Neuron (in vitro differentiated cells): Measurements from ENCODE around the gene MGLL.
"Not testable (repeated sequence)": the region's sequence is repeated elsewhere in the genome, so short reads cannot be mapped to it uniquely, and the experiment has no call there.

Experiments used
- H2AFZ ChIP-seq: one replicate; pipeline ENCODE4 v1.6.1; 2013; ENCODE audit warnings: low read depth, mild to moderate bottlenecking, inconsistent platforms, low read length, moderate library complexity
- H3K27me3 ChIP-seq: one replicate; pipeline ENCODE4 v1.6.1; 2013; ENCODE audit warnings: low read length; ENCODE audit not compliant: insufficient read depth
- H3K36me3 ChIP-seq: one replicate; pipeline ENCODE4 v1.6.1; 2013; ENCODE audit warnings: low read length; ENCODE audit not compliant: insufficient read depth
- H3K4me1 ChIP-seq: one replicate; pipeline ENCODE4 v1.6.1; 2013; ENCODE audit warnings: low read length; ENCODE audit not compliant: insufficient read depth
- H3K4me3 ChIP-seq: 2 replicates; pipeline ENCODE4 v1.5.1; 2013; ENCODE audit warnings: mild to moderate bottlenecking, low read length, moderate library complexity
- H3K9me3 ChIP-seq: one replicate; pipeline ENCODE4 v1.6.1; 2013; ENCODE audit warnings: low read length

MGLL gene

DNA sequence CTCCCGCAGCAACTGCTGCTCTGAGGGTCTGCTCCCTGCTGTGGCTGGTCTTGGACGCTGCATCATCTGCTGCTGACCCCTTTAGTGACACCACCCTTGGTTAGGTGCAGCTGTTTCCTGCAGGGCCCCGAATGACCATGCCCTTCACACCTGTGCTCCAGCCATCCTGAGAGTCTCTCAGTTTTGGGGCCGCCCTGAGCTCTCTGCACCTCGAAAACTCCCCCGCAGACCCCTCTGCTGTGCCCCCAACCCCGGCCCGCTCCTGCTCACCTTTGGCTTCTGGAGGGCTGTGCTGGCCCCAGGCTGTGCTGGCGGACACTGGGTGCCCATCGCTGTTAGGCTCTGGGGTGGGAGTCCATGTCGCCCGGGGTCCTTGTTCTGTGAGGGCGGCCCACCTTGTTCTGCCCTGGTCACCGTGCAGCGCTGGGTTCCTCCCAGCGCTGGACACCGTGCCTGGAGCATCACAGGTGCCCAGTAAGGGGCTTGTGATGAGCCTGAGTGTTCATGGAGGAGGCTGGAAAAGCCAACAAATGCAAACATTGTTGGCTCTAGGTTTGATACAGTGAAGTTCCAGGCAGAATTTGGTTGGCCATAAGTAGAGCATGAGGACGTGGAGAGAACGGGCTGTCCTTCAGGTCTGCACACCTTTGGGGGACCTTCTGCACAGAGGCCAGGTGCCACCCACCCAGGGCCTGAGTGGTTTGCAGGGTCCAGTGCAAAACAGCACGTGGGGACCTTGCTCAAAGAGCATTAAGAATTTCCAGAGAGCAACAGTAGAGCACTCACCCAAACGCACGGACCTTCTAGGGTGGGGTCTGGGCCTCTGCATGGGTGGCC is 137.2 kb downstream of the MGLL start:
- no peaks in the 10 kb centered on the region for H3K9me3 ChIP-seq
- H3K27me3 ChIP-seq: peaks cover 3% of the 10 kb centered on the region
- H3K4me3 ChIP-seq: no peak overlapping the region
- H3K36me3 ChIP-seq: no peaks in the 10 kb centered on the region
- H2AFZ ChIP-seq: no peak overlapping the region
- H3K4me1 ChIP-seq: peaks cover 3% of the 10 kb centered on the region

DNA sequence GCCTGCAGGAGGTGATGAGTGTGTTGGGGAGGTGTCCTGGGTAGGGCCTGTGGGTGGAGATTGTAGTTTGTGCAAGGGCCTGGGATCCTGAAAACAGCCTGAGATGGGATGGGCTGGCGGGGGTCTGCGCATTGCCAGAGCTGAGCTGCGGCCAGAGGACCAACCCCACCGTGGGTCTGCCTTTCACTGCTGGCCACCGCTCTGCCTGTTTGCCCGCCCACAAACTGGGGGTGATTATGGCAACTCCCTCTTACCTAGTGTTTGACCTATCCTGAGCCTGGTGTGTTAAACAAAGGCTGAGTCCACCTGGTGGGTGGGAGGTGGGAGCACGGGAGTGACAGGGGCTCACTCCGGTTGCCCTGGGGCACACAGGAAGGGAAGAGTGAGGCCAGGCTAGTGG is 139.8 kb downstream of the MGLL start:
- Histone ChIP-seq H3K36me3 (no peaks in the 10 kb centered on the region), H2AFZ (no peak overlapping the region), H3K4me1 (no peaks in the 10 kb centered on the region), H3K9me3 (no peaks in the 10 kb centered on the region), H3K4me3 (no peak overlapping the region), H3K27me3 (no peaks in the 10 kb centered on the region)

DNA sequence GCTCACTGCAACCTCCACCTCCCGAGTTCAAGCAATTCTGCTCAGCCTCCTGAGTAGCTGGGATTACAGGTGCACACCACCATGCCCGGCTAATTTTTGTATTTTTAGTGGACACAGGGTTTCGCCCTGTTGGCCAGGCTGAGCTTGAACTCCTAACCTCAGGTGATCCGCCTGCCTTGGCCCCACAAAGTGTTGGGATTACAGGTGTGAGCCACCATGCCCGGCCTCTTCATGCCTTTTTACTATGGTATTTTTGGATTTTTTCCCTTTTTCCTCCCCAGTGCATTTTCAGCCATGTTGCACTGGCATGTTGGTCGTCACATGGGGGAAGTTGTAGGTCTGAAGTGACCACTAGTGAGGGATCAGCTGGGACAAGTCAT is 140.2 kb downstream of the MGLL start:
- H3K27me3 ChIP-seq, H3K9me3 ChIP-seq, H3K36me3 ChIP-seq, H3K4me3 ChIP-seq, H2AFZ ChIP-seq, H3K4me1 ChIP-seq: not testable (repeated sequence)

DNA sequence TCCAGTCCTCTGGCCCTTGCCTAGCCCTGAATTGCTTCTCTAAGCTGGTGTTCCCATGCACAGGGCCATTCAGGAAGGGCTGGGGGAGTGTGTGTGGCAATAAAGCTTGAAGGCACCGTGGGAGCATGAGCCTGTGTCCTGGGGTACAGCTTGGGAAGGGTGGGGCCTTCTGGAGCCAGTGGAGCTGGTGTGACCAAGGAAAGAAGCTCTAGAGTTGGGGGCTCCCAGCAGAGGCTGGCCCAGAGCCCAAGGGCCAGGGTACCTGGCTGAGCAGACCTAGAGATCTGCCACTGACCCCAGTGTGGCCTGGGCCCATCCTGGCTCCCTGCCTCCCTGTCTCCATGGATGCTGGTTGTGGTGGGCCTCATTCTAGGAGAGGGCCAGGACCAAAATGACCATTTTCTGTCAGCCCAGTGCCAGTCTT is 141.5 kb downstream of the MGLL start:
- H2AFZ ChIP-seq: no peak overlapping the region

DNA sequence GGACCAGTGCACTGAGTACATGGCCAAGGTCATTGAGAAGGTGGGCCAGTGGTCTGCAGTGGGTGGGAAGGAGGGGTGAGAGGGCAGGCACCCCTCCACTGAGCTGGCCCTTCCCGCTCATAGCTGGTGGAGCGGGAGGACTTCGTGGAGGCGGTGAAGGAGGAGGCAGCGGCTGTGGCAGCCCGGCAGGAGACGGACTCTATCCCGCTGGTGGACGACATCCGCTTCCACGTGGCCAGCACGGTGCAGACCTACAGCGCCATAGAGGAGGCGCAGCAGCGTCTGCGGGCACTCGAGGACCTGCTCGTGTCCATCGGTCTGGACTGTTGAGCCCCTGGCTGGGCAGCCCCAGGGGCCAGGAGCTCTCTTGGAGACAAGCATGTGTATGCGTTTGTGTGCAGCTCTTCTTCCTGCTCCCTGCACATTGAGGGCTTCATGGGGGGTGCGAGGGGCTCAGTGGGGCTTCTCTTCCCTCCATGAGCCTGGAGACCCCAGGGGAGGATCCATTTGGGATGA is 142.1 kb downstream of the MGLL start:
- Histone ChIP-seq H3K9me3 (no peaks in the 10 kb centered on the region), H3K36me3 (no peaks in the 10 kb centered on the region), H3K4me1 (no peaks in the 10 kb centered on the region), H3K27me3 (no peaks in the 10 kb centered on the region), H3K4me3 (no peak overlapping the region), H2AFZ (no peak overlapping the region)

More for the DNA sequence above, 141.5 kb downstream of the MGLL start:
- H3K36me3 ChIP-seq: no peaks in the 10 kb centered on the region
- H3K27me3 ChIP-seq: no peaks in the 10 kb centered on the region
- no peaks in the 10 kb centered on the region for H3K4me1 ChIP-seq
- H3K4me3 ChIP-seq: no peak overlapping the region
- H3K9me3 ChIP-seq: no peaks in the 10 kb centered on the region

DNA sequence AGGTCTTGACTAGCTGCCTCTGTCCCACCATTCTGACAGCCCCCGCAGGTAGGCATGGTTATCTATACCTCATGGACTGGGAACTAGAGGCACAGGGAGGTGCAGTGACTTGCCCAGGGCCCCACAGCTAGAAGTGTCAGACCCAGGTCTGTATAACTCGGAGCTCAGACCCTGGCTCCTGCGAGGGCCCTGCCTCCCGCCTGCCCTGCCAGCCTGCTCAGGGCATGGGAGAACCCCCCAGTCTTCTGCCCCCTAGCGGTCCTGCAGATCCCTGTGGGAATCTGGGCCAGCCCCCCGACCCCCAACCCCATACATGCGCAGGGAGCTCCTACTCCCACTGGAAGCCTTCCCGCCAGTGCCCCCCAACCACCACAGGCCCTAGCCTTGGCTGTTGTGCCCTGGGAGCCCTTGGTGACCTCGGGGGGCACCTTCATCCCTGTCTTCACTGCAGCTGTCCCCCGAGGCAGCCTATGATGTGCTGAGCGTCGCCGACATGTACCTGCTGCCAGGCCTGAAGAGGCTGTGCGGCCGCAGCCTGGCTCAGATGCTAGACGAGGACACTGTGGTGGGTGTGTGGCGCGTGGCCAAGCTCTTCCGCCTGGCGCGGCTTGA is 142.7 kb downstream of the MGLL start:
- no peaks in the 10 kb centered on the region for H3K4me1 ChIP-seq
- H3K9me3 ChIP-seq: no peaks in the 10 kb centered on the region
- no peaks in the 10 kb centered on the region for H3K27me3 ChIP-seq
- no peaks in the 10 kb centered on the region for H3K36me3 ChIP-seq
- H3K4me3 ChIP-seq: no peak overlapping the region
- H2AFZ ChIP-seq: no peak overlapping the region

DNA sequence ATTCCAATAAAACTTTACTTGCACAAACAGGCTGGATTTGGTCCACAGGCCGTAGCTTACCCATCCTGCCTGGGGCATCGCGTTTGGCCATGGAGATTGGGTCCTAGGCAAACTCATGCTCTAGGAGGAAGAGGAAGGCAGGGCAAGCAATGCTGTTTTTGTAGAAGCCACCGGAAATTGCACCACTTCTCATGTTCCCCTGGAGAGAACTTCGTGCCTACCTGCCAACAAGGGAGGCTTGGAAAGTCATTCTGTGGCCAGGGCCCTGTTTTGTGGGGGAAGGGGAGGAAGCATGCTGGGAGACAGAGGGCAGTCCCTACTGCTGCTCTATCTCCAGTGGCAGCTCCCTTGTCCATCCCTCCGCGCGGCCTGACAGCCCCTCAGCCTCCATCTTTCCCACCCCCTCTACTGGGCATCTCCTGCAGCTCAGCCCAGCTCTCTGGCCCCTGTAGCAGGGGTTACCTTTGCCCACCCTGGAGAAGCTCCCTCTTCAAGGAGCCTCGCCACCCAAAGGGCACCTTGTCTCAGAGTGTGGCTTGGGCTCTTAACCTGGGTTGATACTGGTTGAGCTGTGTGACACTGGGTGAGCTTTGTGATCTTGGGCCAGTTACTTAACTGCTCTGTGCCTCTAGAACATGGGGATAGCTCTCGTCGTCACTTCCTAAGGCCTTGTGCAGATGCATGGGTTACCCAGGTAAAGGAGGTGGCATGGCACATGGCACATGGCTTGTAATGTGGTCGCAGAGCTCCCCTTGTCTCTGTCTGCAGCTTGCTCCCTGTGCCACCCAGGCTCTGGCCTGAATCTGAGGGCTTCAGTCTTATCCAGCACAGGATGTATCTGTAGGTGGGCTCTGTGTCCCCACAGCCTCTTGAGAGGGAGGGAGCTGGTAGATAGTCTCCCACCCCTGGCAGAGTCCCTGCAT is 143.4 kb downstream of the MGLL start:
- H3K4me3 ChIP-seq: no peak overlapping the region
- H2AFZ ChIP-seq: no peak overlapping the region
- H3K36me3 ChIP-seq: no peaks in the 10 kb centered on the region
- H3K27me3 ChIP-seq: no peaks in the 10 kb centered on the region
- no peaks in the 10 kb centered on the region for H3K9me3 ChIP-seq
- H3K4me1 ChIP-seq: no peaks in the 10 kb centered on the region

DNA sequence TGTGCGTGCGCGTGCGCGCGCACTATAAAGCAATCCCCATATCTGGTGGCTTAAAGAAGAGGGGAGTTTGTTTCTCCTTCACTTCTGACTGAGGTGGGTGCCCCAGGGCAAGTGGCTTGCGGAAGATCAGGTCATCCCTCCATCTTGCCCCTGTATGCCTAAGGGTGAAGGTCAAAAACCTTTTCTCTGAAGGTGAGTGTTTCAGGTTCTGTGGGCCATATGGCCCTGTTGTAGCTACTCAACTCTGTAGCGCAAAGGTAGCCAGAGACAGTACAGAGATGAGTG is 144.1 kb downstream of the MGLL start:
- H3K27me3 ChIP-seq: no peaks in the 10 kb centered on the region
- no peaks in the 10 kb centered on the region for H3K9me3 ChIP-seq
- no peaks in the 10 kb centered on the region for H3K36me3 ChIP-seq
- no peak overlapping the region for H3K4me3 ChIP-seq
- no peak overlapping the region for H2AFZ ChIP-seq
- H3K4me1 ChIP-seq: peaks cover 5% of the 10 kb centered on the region

DNA sequence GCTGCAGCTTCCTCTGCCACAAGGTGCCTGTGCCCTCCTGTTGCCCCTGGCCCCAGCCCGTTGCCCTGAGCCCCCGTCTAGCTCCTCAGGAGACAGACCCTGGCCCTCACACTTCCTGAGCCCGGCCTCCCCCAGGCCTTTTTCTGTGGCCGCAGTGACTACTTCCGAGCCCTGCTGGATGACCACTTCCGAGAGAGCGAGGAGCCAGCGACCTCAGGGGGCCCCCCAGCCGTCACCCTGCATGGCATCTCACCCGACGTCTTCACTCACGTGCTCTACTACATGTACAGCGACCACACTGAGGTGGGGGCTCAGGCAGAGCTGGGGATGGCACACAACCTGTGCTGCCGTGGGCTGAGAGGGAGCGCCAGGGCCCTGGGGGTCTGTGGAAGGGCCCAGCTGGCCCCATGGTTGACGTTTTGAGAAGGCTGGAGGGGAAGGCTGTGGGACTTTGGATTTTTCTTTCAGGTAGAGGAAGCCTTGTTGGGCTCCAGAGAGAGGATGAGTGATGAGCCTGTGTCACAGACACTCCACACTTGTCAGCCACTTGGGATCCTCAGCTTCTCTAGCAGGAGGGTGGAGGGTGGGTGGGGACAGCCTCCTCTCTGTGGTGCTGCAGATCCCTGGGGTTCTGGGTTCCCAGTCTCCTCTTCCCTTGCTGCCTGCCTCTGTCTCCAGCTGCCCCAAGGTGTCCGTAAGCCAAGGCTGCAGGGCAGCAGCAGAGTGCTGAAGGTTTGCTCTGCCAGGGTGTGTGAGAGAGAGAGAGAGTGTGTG is 144.6 kb downstream of the MGLL start:
- Histone ChIP-seq H3K27me3 (no peaks in the 10 kb centered on the region), H3K9me3 (no peaks in the 10 kb centered on the region), H2AFZ (no peak overlapping the region), H3K4me1 (peaks cover 6% of the 10 kb centered on the region), H3K36me3 (no peaks in the 10 kb centered on the region), H3K4me3 (no peak overlapping the region)

DNA sequence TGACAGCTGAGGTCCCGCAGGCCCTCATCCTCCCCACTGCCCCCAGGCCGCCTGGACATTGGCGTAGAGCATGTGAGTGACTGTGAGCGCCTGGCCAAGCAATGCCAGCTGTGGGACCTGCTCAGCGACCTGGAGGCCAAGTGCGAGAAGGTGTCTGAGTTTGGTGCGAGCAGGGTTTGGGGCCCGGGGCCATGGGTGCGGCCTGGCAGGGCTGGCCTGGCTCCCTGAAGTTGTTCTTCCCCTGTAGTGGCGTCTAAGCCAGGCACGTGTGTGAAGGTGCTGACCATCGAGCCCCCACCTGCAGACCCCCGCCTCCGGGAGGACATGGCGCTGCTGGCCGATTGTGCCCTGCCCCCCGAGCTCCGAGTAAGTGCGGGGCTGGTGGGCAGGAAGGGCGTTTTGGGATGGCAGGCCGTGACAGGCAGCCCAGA is 145.4 kb downstream of the MGLL start:
- peaks cover 6% of the 10 kb centered on the region for H3K4me1 ChIP-seq
- no peak overlapping the region for H3K4me3 ChIP-seq
- H3K27me3 ChIP-seq: no peaks in the 10 kb centered on the region
- no peaks in the 10 kb centered on the region for H3K36me3 ChIP-seq
- no peak overlapping the region for H2AFZ ChIP-seq
- no peaks in the 10 kb centered on the region for H3K9me3 ChIP-seq

DNA sequence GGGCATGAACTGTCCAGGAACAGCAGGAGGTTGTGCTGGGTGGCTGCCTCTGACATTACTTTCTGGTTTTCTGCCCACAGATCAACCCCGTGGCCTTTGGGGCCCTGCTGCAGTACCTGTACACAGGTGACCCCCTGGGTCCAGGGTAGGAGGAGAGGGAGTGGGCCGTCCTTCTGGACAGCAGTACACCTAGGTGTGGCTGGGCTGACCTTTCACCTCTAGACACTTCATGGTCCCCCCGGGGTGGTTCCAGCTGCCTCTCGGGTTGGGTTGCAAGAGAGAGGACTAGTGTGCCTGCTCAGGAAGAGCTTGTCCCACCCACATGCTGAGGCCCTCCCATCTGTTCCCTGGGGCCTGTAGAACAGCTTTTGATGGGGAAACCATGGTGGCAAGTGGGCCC is 145.9 kb downstream of the MGLL start:
- no peak overlapping the region for H2AFZ ChIP-seq
- no peak overlapping the region for H3K4me3 ChIP-seq
- no peaks in the 10 kb centered on the region for H3K36me3 ChIP-seq
- H3K4me1 ChIP-seq: peaks cover 6% of the 10 kb centered on the region
- H3K9me3 ChIP-seq: no peaks in the 10 kb centered on the region
- no peaks in the 10 kb centered on the region for H3K27me3 ChIP-seq

DNA sequence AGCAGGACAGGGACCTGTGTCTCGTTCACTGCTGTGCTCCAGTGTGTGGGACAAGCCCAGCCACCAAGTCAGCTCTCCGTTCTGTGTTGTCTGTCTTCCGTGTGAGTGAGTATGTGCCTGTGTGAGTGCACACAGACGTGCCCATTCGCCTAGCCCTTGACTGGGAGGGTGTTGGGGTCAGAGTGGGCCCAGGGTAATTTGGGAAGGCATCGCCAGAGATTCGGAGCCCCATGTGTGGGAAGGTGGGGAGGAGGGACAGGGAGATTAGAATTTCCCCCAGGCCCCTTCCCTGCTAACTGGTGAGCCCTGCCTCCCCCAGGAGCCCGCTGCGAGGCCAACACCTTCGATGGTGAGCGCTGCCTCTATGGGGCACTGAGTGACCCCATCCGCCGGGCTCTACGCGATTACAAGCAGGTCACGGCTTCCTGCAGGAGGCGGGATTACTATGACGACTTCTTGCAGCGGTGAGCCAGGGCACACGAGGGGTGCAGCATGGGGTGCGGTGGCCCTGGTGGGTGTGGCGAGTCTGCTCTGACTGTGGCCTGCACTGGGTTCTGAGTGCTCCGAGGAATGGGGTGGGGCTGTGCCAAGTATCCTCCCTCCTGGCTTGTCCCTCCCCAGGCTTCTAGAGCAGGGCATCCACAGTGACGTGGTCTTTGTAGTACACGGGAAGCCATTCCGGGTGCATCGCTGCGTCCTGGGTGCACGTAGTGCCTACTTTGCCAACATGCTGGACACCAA is 146.5 kb downstream of the MGLL start:
- Histone ChIP-seq H3K27me3 (no peaks in the 10 kb centered on the region), H3K9me3 (no peaks in the 10 kb centered on the region), H2AFZ (no peak overlapping the region)

More for the DNA sequence above, 146.5 kb downstream of the MGLL start:
- H3K4me1 ChIP-seq: peaks cover 6% of the 10 kb centered on the region
- H3K36me3 ChIP-seq: no peaks in the 10 kb centered on the region
- H3K4me3 ChIP-seq: no peak overlapping the region
